ENCODE data around the gene ITGA4.

Gene ITGA4

GRCh38 chr2:181459621-181460021, 2.4 kb downstream of the ITGA4 start:
- DNase-seq: no peak

DNA sequence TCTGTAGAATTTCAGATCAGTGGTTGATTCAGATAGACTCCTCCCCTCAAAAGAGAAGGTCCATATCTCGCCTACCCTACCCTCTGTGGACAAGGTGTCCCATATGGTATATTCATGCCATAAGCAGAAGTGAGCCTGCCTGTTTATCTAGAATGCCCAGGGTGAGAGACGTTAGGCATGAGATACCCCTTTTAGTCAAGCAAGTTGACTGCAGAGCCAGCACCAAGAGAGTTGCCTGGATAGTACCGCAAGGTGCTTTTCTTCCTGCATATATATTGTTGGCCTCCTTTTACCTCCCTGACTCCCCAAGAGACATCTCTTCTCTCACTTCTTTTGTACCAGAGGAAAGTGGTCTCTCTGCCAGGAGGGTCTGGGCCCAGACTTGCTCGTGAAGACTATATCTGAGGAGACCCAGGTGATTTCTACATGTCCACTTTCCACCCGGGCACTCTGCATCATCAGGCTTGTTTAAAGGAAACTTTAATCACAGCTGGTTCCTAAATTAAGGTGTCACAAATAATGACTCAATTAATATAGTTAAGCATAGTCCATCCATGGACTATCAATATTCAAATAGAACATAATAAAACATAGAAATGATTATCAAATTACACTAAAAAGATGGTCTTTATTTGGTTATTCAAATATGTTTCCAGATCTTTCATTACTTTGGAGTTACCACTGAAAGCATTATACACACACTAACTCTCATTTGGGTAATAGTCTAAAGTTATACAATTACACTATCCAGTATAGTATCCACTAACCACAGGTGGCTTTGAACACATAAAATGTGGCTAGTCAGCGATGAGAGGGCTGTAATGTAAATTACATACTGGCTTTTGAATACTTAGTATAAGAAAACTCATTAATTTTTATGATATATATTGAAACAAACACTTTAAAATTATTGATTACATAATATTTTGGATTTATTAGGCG, 4.1 kb downstream of the ITGA4 start:
- DNase-seq: no peak

GRCh38 chr2:181462033-181462432, 4.8 kb downstream of the ITGA4 start:
- no peak for DNase-seq

DNA sequence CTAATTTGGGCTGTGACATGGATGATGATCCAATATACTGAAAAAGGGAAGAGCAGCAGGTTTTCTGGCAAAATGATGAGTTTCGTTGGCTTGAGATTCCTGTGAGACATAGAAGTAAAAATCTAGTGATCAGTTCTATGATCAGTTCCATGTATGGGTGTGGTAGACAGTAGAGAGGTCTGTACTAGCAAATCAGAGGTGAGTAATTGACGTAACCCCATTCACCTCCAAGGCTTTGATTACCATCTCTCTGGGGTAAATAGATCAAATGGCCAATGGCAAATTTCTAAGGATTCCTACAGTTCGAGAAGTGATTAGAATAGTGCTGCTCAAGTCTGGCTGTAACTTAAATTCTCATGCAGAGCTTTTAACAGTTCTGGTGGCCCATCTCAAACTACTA, 6.4 kb downstream of the ITGA4 start:
- no peak for DNase-seq

GRCh38 chr2:181464966-181465365, 7.8 kb downstream of the ITGA4 start:
- no peak for DNase-seq

DNA sequence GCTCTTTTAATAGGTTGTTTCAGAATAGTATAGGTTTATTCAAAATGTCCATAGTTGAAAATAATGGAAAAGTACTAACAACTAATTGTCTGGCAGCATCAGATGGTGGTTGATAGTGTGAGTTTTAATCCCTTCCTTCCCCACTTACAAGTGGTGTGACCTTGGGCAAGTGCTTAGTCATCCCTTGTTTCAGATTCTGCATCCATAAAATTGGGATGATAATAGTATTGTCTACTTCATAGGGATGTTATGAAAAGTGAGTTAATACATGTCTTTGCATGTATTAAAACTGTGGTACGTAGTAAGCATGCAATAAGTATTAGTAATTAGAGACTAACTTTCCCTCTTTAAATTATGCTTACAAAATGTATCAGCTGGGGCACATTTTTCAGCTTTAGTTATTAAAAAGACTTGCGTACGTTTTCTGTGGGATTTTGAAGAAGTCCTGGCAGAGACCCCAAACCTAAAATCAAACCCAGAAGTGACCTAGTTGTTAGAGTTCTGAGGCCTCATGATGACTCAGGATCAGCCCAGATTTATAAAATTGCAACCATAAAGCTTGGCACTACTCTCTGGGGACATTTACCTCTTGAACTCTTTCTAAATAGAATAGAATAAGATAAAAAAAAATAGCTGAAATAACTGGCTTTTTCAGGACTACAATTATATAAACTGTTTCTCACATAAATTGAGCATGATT, 8.6 kb downstream of the ITGA4 start:
- no peak for DNase-seq

GRCh38 chr2:181466661-181467576, 9.7 kb downstream of the ITGA4 start:
- peak; percentile 76 to 77 for DNase-seq

- DNase-seq: no peak
Observed at GRCh38 chr2:181467966-181468707, 11.0 kb downstream of the ITGA4 start.

GRCh38 chr2:181468811-181469210, 11.6 kb downstream of the ITGA4 start:
- DNase-seq: no peak

- DNase-seq: no peak
Observed at GRCh38 chr2:181471226-181471625, 14.0 kb downstream of the ITGA4 start.

DNA sequence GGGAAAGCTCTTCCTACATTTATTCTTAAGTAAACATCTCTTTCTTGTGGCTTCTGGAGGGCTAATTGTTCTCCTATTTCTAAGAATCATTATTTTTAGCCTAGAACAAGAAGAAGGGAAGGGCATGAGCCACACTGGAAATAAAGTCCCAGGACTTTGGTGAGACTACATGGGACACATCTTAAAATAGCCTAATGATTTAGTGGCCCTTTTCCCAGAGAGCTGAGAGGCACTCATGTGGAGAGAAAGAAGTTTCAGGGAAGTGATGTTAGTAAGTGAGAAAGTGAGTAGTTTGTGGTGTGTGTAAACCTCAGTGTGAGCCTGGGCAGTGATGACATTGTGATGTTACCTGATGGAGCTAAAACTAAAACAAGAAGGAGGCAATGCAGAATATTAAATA, 14.6 kb downstream of the ITGA4 start:
- DNase-seq: no peak

GRCh38 chr2:181472990-181473389, 15.8 kb downstream of the ITGA4 start:
- DNase-seq: no peak

DNA sequence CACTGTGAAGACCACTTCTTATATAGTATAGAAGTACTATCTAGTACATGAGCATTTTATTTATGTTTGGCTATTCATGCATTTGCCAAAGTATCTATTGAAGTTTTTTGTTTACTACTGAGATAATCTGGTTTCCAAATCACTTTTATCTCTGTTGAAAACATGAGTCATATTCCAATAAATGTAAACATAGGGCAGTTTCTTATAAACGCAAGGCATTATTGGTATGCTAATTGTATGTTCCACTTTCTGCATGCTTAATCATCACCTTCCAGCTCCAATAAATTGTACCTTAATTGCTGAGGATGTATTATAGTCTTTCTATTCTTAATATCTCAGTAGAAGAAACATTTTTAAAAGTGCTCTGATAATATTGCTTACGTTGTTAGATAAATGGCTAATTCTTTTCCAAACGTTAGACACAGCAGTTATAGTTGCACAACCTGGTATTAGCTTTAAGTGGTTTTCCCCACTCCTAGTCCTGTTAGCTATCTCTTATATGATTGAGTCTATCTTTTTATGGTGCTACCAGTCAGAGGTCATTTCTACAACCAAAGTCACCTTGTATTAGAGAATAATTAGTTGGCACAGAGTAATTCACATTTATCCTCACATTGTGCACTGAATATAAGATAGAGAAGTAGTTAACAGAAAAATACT, 17.2 kb downstream of the ITGA4 start:
- DNase-seq: no peak

DNA sequence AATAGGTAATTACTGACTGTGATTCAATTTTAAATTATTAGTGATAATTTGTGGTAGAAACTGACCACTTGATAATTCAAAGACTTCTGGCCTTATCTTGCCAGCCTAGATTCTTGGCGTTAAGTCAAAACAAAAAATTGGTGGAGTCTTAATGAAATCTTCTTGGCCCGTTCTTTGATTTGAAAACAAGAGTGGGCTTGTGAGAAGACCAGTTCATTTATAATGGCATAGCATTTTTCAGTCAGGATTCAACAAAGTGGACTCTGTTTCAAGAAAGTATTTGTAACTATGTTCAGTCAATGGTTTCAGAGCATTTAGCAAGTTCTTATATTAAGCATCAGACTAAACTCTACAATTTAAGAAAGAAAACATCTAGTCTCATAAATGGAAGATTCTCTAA, 26.0 kb downstream of the ITGA4 start:
- no peak for DNase-seq

GRCh38 chr2:181483876-181484275, 26.7 kb downstream of the ITGA4 start:
- no peak for DNase-seq

DNA sequence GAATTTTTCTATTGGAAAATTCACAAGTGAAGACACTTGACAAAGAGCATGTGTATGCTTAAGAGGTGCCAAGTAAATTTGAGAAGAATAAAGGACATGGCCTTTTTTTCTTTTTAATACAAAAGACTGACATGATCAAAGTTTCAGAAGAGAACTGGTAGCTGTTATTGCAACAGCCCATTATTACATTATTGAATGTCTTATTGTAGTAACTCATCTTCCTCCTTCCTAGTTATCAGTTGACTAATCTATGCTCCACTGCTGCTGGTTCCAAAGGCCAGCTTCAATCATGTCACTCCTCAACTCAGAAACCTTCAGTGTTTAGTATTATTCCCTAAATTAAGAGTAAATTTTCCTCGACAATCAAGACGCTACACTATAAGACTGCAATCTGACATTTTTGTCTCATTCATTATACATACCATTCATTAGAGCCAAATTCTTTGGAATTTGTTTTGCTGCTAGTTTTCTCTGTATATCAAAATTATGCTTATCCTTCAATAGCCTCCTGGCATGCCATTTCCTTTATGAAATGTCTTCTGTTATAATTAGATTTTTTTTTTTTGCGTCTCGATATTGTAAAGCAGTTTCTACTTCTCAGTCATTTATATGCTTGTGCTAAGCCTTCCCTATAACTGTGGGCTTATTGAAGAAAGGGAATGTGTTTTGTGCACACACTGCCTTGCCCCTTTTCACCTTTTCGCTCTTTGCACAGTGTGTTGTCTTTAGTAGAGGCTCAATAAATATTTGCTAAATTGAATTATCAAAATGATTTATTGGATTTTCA, 27.9 kb downstream of the ITGA4 start:
- no peak for DNase-seq

GRCh38 chr2:181485638-181485946, 28.4 kb downstream of the ITGA4 start:
- no peak for DNase-seq

- DNase-seq: no peak
Observed at GRCh38 chr2:181499231-181499630, 42.0 kb downstream of the ITGA4 start.

GRCh38 chr2:181500201-181500600, 43.0 kb downstream of the ITGA4 start:
- DNase-seq: no peak

DNA sequence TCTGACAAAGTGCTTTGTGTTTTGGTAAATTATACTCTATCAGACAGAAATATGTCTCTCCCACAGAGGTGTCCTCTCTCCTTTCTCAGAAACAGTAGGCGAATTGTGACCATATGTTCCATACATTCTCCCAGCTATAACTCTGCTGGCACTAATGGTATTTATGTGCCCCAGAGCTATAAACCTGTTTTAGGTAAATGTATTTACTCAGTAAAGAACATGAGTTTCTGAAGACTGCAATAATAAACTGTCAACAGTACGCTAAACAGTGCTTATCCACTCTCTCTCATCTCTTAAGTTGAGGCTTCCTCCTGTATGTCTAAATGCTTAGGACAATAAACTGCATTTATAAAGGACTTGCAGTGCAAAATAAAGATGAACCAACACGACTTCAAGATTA, 58.5 kb downstream of the ITGA4 start:
- no peak for DNase-seq

- DNase-seq: no peak
Observed at GRCh38 chr2:181516992-181517391, 59.8 kb downstream of the ITGA4 start.
